ENCODE data around the gene ZNF200.

Gene ZNF200

GRCh38 chr16:3174618-3175148 lies 60.3 kb downstream of the ZNF200 start:
- no peak for DNase-seq

DNA sequence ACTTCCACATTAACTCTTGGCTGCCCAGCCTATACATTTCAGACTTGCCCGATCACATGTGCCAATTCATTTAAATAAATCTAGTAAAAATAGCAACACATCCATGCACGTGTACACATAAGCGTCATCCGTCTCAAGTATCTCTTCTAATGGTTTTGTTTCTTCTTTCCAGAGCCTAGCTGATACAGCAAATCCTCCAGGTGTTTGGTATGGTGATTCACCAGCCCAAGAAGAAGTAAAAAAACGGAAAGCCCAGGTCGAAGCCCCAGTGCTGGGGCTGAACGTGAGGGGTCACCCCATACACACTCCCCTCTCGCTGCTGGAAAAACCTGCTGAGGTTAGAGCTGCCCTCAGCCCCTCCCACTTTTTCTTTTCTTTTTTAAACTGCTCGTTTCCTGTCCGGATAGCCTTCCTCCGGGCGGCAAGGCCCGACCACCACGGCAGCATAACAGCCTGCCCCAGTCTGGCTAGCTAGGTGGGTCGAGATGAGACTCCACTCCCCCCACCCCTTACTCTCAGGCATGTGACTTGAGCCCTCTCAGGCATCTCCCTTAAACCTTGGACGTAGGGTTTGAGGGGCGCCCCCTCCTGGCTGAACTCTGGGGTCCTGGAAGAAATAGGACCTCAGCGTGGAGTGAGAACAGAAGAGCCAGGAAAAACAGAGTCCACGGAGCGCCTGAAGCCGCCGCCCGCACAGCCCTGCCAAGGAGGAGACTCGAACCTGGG lies 60.9 kb downstream of the ZNF200 start:
- DNase-seq: no peak
